ENCODE measurements around the gene MED1. TPM values are rescaled to one million over a fixed set of nuclear protein-coding genes. Genes with fewer than 3 reads are reported as not detected.
"Not testable (repeated sequence)": the region's sequence is repeated elsewhere in the genome, so short reads cannot be mapped to it uniquely, and the experiment has no call there.

MED1 gene
- total and polyA plus RNA-seq, 3 donors from 2014 or later: 31.1 to 32.8 (median 32.3) TPM

DNA sequence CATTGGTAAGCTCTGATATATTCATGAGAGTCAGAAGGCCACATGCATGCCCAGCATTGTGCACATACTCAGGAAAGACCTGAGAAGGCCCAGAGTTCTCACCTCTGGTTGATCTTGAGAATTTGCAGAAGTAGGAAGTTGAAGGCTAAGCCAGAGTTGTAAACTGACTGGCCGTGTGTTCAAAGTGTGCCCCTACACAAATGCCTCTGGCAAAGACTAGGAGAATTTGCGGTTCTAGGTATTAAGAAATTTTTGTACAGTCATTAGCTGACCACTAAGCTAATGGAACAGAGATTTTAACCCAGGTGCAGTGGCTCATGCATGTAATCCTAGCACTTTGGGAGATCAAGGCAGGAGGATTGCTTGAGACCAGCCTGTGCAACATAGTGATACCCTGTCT lies 74.6 kb downstream of the MED1 start:
- WGBS, 2 donors: 55 to 68% methylated on average over 2 of the region's 2 CpGs

DNA sequence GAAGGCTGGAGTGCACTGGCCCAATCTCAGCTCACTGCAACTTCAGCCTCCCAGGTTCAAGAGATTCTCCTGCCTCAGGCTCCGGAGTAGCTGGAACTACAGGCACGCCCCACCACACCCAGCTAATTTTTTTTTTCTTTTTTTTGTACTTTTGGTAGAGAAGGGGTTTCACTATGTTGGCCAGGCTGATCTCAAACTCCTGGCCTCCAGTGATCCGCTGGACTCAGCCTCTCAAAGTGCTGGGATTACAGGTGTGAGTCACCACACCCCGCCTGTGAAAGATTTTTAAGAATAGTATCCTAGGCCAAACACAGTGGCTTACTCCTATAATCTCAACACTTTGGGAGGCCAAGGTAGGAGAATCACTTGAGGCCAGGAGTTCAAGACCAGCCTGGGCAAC lies 83.3 kb downstream of the MED1 start:
- intact Hi-C loops (cut with DNase I; ENCODE audit: low total_unique reads); H3K36me3 ChIP-seq (ENCODE audit: low read depth, missing control alignments); H3K9me3 ChIP-seq; H3K4me3 ChIP-seq; H3K27ac ChIP-seq; DNase-seq; H3K27me3 ChIP-seq: not testable (repeated sequence)
- peaks cover 15% of the 10 kb centered on the region for H3K4me1 ChIP-seq
- 97% methylated on average over 4 of the region's 4 CpGs for WGBS, 2 donors

More for the DNA sequence above, 74.6 kb downstream of the MED1 start:
- intact Hi-C loops (cut with DNase I; ENCODE audit: low total_unique reads): no loop called here
- H3K4me1 ChIP-seq: peaks cover 9% of the 10 kb centered on the region
- DNase-seq: no peak
- no peaks in the 10 kb centered on the region for H3K9me3 ChIP-seq
- no peaks in the 10 kb centered on the region for H3K27me3 ChIP-seq
- H3K4me3 ChIP-seq: no peak overlapping the region
- no peaks in the 10 kb centered on the region for H3K36me3 ChIP-seq (ENCODE audit: low read depth, missing control alignments)
- H3K27ac ChIP-seq: no peak overlapping the region
- TF ChIP-seq CTCF (IDR thresholded peaks at IDR 0.05) (no peak), POLR2A (IDR thresholded peaks at IDR 0.05) (no peak)

DNA sequence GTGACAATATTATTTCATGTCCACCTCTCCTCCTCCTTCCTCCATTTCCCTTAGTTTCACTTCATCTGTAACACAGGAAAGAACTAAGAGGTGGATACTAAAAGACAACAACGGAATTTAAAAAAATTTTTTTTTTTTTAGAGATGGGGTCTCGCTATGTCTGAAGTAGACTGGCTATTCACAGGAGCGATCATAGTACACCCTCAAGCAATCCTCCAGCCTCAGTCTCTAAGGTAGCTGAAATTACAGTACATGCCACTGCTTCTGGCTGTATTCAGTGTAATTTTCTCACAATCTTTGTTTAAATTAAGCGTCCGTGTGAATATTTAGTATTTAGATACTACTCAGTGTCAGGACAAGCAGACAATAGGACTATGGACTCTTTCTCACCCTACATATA lies 85.2 kb downstream of the MED1 start:
- H3K4me3 ChIP-seq: no peak overlapping the region
- no peaks in the 10 kb centered on the region for H3K27me3 ChIP-seq
- peak overlapping the region; percentile 48 to 74 for H3K27ac ChIP-seq
- no peaks in the 10 kb centered on the region for H3K36me3 ChIP-seq (ENCODE audit: low read depth, missing control alignments)
- 59% methylated on average over 5 of the region's 5 CpGs for WGBS, 2 donors
- intact Hi-C loops (cut with DNase I; ENCODE audit: low total_unique reads): no loop called here
- H3K4me1 ChIP-seq: peaks cover 19% of the 10 kb centered on the region
- TF ChIP-seq CTCF (IDR thresholded peaks at IDR 0.05): no peak
- H3K9me3 ChIP-seq: no peaks in the 10 kb centered on the region
- DNase-seq: no peak

- 31 to 54% methylated on average over 4 of the region's 4 CpGs for WGBS, 2 donors
- TF ChIP-seq CTCF (IDR thresholded peaks at IDR 0.05): no peak
- Histone ChIP-seq H3K27me3 (no peaks in the 10 kb centered on the region), H3K9me3 (no peaks in the 10 kb centered on the region), H3K36me3 (ENCODE audit: low read depth, missing control alignments) (no peaks in the 10 kb centered on the region), H3K4me1 (peaks cover 25% of the 10 kb centered on the region), H3K27ac (peak overlapping the region; percentile 48 to 74), H3K4me3 (no peak overlapping the region)
- intact Hi-C loops (cut with DNase I; ENCODE audit: low total_unique reads): no loop called here
- DNase-seq: no peak
Measured at GRCh38 chr17:39365242-39365641, 85.8 kb downstream of the MED1 start.

DNA sequence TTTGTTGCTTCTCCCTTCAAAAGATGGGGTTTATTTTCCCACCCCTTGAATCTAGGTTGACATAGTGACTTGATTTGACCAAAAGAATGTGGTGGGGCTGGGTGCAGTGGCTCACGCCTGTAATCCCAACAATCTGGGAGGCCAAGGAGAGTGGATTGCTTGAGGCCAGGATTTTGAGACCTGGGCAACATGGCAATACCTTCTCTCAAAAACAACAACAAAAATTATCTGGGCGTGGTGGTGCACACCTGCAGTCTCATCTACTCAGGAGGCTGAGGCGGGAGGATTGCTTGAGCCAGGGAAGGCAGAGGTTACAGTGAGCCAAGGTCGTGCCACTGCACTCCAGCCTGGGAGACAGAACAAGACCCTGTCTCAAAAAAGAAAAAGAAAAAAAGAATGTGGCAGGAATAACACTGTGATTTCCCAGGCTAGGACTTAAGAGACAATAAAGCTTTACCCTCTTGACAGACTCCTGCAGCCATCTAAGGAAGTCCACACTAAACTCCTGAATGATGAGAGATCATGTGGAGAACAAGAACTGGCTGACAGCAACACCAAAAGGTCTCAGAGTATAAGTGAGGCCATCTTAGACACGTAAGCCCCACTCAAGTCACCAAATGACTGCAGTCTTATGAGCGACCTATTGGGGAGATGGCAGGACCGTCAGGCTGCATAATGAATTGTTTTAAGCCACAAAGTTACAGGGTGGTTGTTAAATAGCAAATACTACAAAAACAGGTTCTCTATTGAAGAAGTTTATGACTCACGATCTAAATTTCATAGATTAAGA lies 86.6 kb downstream of the MED1 start:
- TF ChIP-seq CTCF (IDR thresholded peaks at IDR 0.05): no peak
- no peak for TF ChIP-seq POLR2A (IDR thresholded peaks at IDR 0.05)
- Histone ChIP-seq H3K4me3 (no peak overlapping the region), H3K27ac (peak overlapping the region; percentile 48 to 74), H3K9me3 (no peaks in the 10 kb centered on the region), H3K4me1 (peaks cover 25% of the 10 kb centered on the region), H3K27me3 (no peaks in the 10 kb centered on the region), H3K36me3 (ENCODE audit: low read depth, missing control alignments) (no peaks in the 10 kb centered on the region)
- DNase-seq: no peak
- WGBS, 2 donors: 74 to 82% methylated on average over 8 of the region's 8 CpGs
- intact Hi-C loops (cut with DNase I; ENCODE audit: low total_unique reads): no loop called here
